Prostate gland (tissue), 2 donors: ENCODE measurements around the gene ZNF625. TPM values are rescaled to one million over a fixed set of nuclear protein-coding genes. Genes with fewer than 3 reads are reported as not detected.
"Not testable (repeated sequence)": the region's sequence is repeated elsewhere in the genome, so short reads cannot be mapped to it uniquely, and the experiment has no call there.

Source experiments
- DNase-seq: peaks from one replicate; pipeline ENCODE4 v3.0.0-alpha.2; 2019; ENCODE audit warnings: low spot score
- H3K27ac ChIP-seq, 2 donors: fragments of 200-600 bp; sonication (generic); 2 replicates each; pipeline ENCODE4 v1.5.1; 2017 to 2019
- H3K27me3 ChIP-seq: fragments of 200-600 bp; sonication (generic); replicated peaks from 2 replicates; pipeline ENCODE4 v1.5.1; 2019; ENCODE audit not compliant: insufficient read depth
- H3K36me3 ChIP-seq, 2 donors: fragments of 200-600 bp; sonication (generic); 1 replicate in 1 of 2; 2 replicates in 1 of 2; pipeline versions ENCODE4 v1.5.1 to v1.8.1; 2017 to 2019
- H3K4me1 ChIP-seq: fragments of 200-600 bp; sonication (generic); replicated peaks from 2 replicates; pipeline ENCODE4 v1.5.1; 2019
- H3K4me3 ChIP-seq, 2 donors: fragments of 200-600 bp; sonication (generic); 2 replicates each; pipeline ENCODE4 v1.5.1; 2017 to 2019
- H3K9me3 ChIP-seq: fragments of 200-600 bp; sonication (generic); 2 replicates; pipeline ENCODE4 v1.5.1; 2017
- POLR2A ChIP-seq: fragments of 450-650 bp; IDR thresholded peaks from one replicate; pipeline ENCODE4 v1.6.1; 2016; ENCODE audit warnings: antibody characterized with exemption, mild to moderate bottlenecking
- POLR2AphosphoS5 ChIP-seq: sonication (generic); formaldehyde crosslinking; IDR thresholded peaks from one replicate; pipeline ENCODE4 v1.6.1; 2017; ENCODE audit warnings: antibody characterized with exemption
- WGBS: methylation state at CpG from one replicate; pipeline ENCODE4 v1.1.5; 2018; 5-methylcytosine and 5-hydroxymethylcytosine counted together
- intact Hi-C: fragments of 100-400 bp; cut with DNase I; formaldehyde crosslinking; loops from one replicate; pipeline ENCODE4 v1.14.2; 2022
- small RNA-seq, 2 donors: library from RNA; depleted of rRNA; stranded (forward); fragments of <200 nt; gene quantifications; one replicate each; pipeline ENCODE3, GENCODE V24; 2016
- total RNA-seq, 2 donors: library from RNA; depleted of rRNA; stranded (reverse); fragments of >200 nt; gene quantifications; one replicate each; pipeline ENCODE4 v1.1.0, GENCODE V29; 2016
- TF ChIP-seq, protein P1 (sequence below), 4 experiments: fragments of 200-600 bp in 2 of 4; fragments of 450-650 bp in 2 of 4; sonication (generic) in 2 of 4; IDR thresholded peaks; 1 replicate in 3 of 4; 2 replicates in 1 of 4; pipeline ENCODE4 v1.5.1; 2016 to 2019; ENCODE audit warnings: antibody characterized with exemption in 4 of 4, mild to moderate bottlenecking in 2 of 4, moderate library complexity in 2 of 4

ZNF625 gene
- total RNA-seq, 2 donors from 2014 or later, result 7.8 to 15.6 TPM

DNA sequence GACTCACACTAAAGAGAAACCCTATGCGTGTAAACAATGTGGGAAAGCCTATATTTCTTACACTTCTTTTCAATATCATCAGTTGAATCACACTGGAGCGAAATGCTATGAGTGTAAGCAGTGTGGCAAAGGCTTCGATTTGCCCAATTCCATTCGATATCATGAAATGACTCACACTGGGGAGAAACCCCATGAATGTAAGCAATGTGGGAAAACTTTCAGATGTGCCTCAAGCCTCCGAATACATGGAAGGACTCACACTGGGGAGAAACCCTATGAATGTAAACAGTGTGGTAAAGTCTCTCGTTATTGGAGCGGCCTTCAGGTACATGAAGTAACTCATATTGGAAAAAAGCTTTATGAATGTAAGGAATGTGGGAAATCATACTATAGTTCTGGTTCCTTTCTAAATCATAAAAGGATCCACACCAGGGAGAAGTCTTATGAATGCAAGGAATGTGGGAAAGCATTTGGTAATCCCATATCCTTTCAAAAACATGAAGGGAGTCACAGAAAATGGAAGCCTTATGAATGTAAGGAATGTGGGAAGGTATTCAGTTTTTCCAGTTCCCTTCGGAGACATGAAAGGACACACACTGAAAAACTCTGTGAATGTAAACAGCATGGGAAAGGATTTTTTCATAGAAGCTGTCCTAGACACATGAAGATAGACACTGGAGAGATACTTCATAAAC, 44.4 kb downstream of the ZNF625 start:
- Histone ChIP-seq H3K36me3 (no peaks in the 10 kb centered on the region), H3K27ac (no peak overlapping the region), H3K9me3 (no peaks in the 10 kb centered on the region), H3K4me3 (no peak overlapping the region), H3K27me3 (no peaks in the 10 kb centered on the region), H3K4me1 (no peaks in the 10 kb centered on the region)
- 92% methylated on average over 8 of the region's 8 CpGs for WGBS
- intact Hi-C loops, result no loop called here
- TF ChIP-seq, protein P1, sequence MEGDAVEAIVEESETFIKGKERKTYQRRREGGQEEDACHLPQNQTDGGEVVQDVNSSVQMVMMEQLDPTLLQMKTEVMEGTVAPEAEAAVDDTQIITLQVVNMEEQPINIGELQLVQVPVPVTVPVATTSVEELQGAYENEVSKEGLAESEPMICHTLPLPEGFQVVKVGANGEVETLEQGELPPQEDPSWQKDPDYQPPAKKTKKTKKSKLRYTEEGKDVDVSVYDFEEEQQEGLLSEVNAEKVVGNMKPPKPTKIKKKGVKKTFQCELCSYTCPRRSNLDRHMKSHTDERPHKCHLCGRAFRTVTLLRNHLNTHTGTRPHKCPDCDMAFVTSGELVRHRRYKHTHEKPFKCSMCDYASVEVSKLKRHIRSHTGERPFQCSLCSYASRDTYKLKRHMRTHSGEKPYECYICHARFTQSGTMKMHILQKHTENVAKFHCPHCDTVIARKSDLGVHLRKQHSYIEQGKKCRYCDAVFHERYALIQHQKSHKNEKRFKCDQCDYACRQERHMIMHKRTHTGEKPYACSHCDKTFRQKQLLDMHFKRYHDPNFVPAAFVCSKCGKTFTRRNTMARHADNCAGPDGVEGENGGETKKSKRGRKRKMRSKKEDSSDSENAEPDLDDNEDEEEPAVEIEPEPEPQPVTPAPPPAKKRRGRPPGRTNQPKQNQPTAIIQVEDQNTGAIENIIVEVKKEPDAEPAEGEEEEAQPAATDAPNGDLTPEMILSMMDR (IDR thresholded peaks at IDR 0.05), result no peak
- TF ChIP-seq POLR2AphosphoS5 (no peak), POLR2A (no peak)
- no peak for DNase-seq

DNA sequence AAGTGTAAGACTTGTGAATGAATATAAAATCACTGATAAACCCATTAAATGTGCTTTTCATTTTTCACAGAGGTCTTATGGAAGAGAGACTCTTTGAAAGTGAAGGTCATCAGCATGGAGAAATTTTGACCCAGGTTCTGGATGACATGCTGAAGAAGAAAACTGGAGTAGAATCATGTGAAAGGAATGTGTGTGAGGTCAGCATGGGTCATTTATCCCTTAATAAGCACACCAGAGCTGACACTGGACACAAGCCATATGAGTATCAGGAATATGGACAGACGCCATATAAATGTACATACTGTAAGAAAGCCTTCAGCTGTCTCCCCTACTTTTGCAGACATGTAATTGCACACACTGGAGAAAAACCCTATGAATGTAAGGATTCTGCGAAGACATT, 45.4 kb downstream of the ZNF625 start:
- Histone ChIP-seq H3K36me3 (no peaks in the 10 kb centered on the region), H3K27me3 (no peaks in the 10 kb centered on the region), H3K27ac (no peak overlapping the region), H3K4me3 (no peak overlapping the region), H3K4me1 (no peaks in the 10 kb centered on the region), H3K9me3 (no peaks in the 10 kb centered on the region)
- DNase-seq, result no peak
- TF ChIP-seq POLR2A (no peak), POLR2AphosphoS5 (no peak)
- TF ChIP-seq, protein P1 (IDR thresholded peaks at IDR 0.05), result no peak
- 46% methylated on average over 2 of the region's 2 CpGs for WGBS
- intact Hi-C loops, result no loop called here

DNA sequence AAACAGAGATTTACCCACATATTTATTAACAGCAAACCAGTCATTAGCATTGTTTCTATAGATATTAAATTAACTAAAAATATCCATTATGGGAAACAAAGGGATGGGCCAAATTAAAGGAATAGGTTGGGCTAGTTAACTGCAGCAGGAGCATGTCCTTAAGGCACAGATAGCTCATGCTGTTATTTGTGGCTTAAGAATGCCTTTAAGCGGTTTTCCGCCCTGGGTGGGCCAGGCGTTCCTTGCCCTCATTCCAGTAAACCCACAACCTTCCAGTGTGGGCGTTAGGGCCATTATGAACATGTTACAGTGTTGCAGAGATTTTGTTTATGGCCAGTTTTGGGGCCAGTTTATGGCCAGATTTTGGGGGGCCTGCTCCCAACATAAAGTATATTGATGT, 52.6 kb downstream of the ZNF625 start:
- WGBS, result 89% methylated on average over 4 of the region's 4 CpGs
- H3K27me3 ChIP-seq, DNase-seq, H3K4me1 ChIP-seq, intact Hi-C loops, H3K9me3 ChIP-seq, H3K27ac ChIP-seq, H3K36me3 ChIP-seq, H3K4me3 ChIP-seq: not testable (repeated sequence)

DNA sequence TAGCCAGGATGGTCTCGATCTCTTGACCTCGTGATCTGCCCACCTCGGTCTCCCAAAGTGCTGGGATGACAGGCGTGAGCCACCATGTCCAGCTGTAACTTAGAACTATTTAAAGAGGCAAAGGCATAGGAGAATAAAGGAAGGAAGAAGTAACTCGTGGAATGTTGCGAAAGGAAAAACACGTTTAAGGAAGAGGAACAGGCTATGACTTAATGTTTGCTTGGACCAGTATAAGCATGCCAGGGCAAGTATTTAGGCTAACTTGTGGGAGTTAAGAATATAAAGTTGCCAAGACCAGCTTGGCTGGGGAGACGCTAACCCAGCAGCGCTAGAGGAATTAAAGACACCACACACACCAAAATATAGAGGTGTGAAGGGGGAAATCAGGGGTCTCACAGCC, 58.5 kb downstream of the ZNF625 start:
- WGBS, result 87% methylated on average over 9 of the region's 9 CpGs

DNA sequence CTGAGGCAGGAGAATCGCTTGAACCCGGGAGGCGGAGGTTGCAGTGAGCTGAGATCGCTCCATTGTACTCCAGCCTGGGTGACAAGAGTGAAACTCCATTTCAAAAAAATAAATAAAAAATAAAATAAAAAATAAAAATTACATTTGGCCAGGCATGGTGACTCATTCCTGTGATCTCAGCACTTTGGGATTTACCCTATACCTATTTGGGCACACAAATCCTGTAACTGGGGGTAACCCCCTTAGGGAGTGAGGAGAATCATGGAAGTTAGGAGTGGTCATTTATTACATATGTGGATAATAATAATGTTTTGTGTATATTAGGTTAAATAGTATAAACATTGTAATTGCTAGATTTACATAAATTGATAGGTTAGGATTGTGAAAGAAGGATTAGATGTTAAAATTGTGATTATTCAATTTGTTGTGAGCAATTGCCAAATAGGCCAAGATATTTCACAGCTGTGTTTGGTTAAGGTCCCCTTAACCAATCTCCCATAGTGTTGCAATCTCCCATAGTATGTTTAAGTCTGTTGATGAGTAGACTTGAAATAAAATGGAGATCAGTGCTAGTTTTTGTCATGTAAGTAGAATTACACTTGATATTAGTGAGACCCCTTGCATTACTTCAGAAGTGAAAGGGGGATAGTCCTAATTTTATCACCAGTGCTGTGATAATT, 61.3 kb downstream of the ZNF625 start:
- H3K9me3 ChIP-seq, result no peaks in the 10 kb centered on the region
- 100% methylated on average over 4 of the region's 4 CpGs for WGBS
- no peak for TF ChIP-seq POLR2A
- TF ChIP-seq POLR2AphosphoS5, result no peak
- TF ChIP-seq, protein P1 (IDR thresholded peaks at IDR 0.05), result no peak
- H3K4me1 ChIP-seq, result no peaks in the 10 kb centered on the region
- no peak overlapping the region for H3K4me3 ChIP-seq
- no peaks in the 10 kb centered on the region for H3K36me3 ChIP-seq
- no peak overlapping the region for H3K27ac ChIP-seq
- intact Hi-C loops, result no loop called here
- no peaks in the 10 kb centered on the region for H3K27me3 ChIP-seq
- DNase-seq, result no peak

More for the DNA sequence above, 58.5 kb downstream of the ZNF625 start:
- Histone ChIP-seq H3K27ac (no peak overlapping the region), H3K36me3 (no peaks in the 10 kb centered on the region), H3K27me3 (no peaks in the 10 kb centered on the region), H3K4me1 (no peaks in the 10 kb centered on the region), H3K9me3 (no peaks in the 10 kb centered on the region), H3K4me3 (no peak overlapping the region)
- no peak for DNase-seq
- TF ChIP-seq, protein P1 (IDR thresholded peaks at IDR 0.05), result no peak
- TF ChIP-seq POLR2A (no peak), POLR2AphosphoS5 (no peak)
- intact Hi-C loops, result no loop called here

Small RNA genes lying within 50 kb of the gene (small RNA-seq; reads per million reads assigned to genes)
- 0 reads per million in 2 donors for gene RNA5SP467

Other genes starting within 250 kb of the ZNF625 start
- gene ZNF700, start 231.6 kb downstream of the ZNF625 start, total RNA-seq, result 10 to 100 TPM; 16.8 to 18.0 TPM
- 1 to 10 TPM; 4.0 to 5.6 TPM for gene ZNF763, start 191.7 kb downstream of the ZNF625 start, total RNA-seq
- gene ZNF433, start 121.1 kb downstream of the ZNF625 start, total RNA-seq, result 10 to 100 TPM; 10.2 to 10.4 TPM
- gene ZNF878, start 103.8 kb downstream of the ZNF625 start, total RNA-seq, result not detected
- 10 to 100 TPM; 13.4 to 16.2 TPM for gene ZNF844, start 92.0 kb downstream of the ZNF625 start, total RNA-seq
- gene ZNF20, start 16.4 kb downstream of the ZNF625 start, total RNA-seq, result 1 to 10 TPM in 1 of 2 donors, not detected in 1; 6.0 TPM
- gene ZNF136, start 6.4 kb upstream of the ZNF625 start, total RNA-seq, result 10 to 100 TPM; 11.9 to 14.9 TPM
- gene ZNF44, start 138.1 kb upstream of the ZNF625 start, total RNA-seq, result 10 to 100 TPM; 10.3 to 16.2 TPM
- 10 to 100 TPM; 16.7 to 23.6 TPM for gene ZNF563, start 176.9 kb upstream of the ZNF625 start, total RNA-seq
- gene ZNF442, start 208.9 kb upstream of the ZNF625 start, total RNA-seq, result 1 to 10 TPM; 2.3 to 2.6 TPM
- gene ZNF799, start 244.5 kb upstream of the ZNF625 start, total RNA-seq, result 1 to 10 TPM; 4.5 to 5.7 TPM